GM12875 (cell line): ENCODE data around the gene C16orf46.

Experiments
- H3K4me3 ChIP-seq: one replicate; pipeline ENCODE4 v1.5.1; 2011; ENCODE audit warnings: low read depth, low read length, control low read depth
- CTCF ChIP-seq: IDR thresholded peaks from 2 replicates; pipeline ENCODE4 v1.5.1; 2011; ENCODE audit warnings: low read depth, mild to moderate bottlenecking, control low read depth, inconsistent platforms, low read length, moderate library complexity, borderline replicate concordance; ENCODE audit not compliant: insufficient read depth

Gene C16orf46

GRCh38 chr16:81073560-81074330 lies 3.3 kb downstream of the C16orf46 start:
- no peak for TF ChIP-seq CTCF
- no peak overlapping the region for H3K4me3 ChIP-seq

- TF ChIP-seq CTCF, result no peak
- H3K4me3 ChIP-seq, result no peak overlapping the region
These were observed 5.2 kb downstream of the C16orf46 start for GRCh38 chr16:81071805-81072204.

GRCh38 chr16:81070979-81071378 lies 6.1 kb downstream of the C16orf46 start:
- no peak overlapping the region for H3K4me3 ChIP-seq
- TF ChIP-seq CTCF, result no peak

GRCh38 chr16:81069063-81069462 lies 8.0 kb downstream of the C16orf46 start:
- no peak overlapping the region for H3K4me3 ChIP-seq
- no peak for TF ChIP-seq CTCF

GRCh38 chr16:81067166-81067565 lies 9.9 kb downstream of the C16orf46 start:
- no peak for TF ChIP-seq CTCF
- H3K4me3 ChIP-seq, result no peak overlapping the region

GRCh38 chr16:81066681-81067080 lies 10.4 kb downstream of the C16orf46 start:
- no peak overlapping the region for H3K4me3 ChIP-seq
- no peak for TF ChIP-seq CTCF

- no peak overlapping the region for H3K4me3 ChIP-seq
- TF ChIP-seq CTCF, result no peak
These were observed 15.0 kb downstream of the C16orf46 start for GRCh38 chr16:81061871-81062608.
